ENCODE results near the gene PLEKHG5.

PLEKHG5 gene

GRCh38 chr1:6500544-6501278 is 9.2 kb upstream of the PLEKHG5 start:
- DNase-seq (ENCODE audit: low read depth): no peak
- TF ChIP-seq, protein P1, sequence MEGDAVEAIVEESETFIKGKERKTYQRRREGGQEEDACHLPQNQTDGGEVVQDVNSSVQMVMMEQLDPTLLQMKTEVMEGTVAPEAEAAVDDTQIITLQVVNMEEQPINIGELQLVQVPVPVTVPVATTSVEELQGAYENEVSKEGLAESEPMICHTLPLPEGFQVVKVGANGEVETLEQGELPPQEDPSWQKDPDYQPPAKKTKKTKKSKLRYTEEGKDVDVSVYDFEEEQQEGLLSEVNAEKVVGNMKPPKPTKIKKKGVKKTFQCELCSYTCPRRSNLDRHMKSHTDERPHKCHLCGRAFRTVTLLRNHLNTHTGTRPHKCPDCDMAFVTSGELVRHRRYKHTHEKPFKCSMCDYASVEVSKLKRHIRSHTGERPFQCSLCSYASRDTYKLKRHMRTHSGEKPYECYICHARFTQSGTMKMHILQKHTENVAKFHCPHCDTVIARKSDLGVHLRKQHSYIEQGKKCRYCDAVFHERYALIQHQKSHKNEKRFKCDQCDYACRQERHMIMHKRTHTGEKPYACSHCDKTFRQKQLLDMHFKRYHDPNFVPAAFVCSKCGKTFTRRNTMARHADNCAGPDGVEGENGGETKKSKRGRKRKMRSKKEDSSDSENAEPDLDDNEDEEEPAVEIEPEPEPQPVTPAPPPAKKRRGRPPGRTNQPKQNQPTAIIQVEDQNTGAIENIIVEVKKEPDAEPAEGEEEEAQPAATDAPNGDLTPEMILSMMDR (conservative IDR thresholded peaks at IDR 0.05; ENCODE audit: low read length): no peak
- H3K4me3 ChIP-seq (ENCODE audit: low read length): no peak overlapping the region

DNA sequence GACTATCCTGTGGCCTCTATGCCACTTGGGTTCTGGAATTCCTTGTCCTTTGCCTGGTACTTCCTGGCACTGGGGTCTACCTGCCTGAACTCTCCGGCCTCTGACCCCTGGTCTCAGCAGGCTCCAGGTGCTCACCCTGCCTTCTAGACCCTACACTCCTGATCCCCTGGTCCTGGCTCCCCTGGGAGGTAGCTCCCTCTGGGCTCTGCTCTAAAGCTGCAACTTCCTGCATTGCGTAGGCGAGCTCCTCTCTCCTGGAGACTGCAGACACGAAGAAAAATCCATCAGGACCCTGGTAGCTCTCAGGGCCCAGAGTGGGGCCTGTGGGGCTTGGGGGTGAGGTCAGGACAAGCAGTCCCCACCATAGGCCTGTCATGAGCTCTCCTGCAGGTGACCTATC is 7.8 kb upstream of the PLEKHG5 start:
- no peak overlapping the region for H3K4me3 ChIP-seq (ENCODE audit: low read length)
- DNase-seq (ENCODE audit: low read depth): no peak
- TF ChIP-seq, protein P1 (conservative IDR thresholded peaks at IDR 0.05; ENCODE audit: low read length): no peak

DNA sequence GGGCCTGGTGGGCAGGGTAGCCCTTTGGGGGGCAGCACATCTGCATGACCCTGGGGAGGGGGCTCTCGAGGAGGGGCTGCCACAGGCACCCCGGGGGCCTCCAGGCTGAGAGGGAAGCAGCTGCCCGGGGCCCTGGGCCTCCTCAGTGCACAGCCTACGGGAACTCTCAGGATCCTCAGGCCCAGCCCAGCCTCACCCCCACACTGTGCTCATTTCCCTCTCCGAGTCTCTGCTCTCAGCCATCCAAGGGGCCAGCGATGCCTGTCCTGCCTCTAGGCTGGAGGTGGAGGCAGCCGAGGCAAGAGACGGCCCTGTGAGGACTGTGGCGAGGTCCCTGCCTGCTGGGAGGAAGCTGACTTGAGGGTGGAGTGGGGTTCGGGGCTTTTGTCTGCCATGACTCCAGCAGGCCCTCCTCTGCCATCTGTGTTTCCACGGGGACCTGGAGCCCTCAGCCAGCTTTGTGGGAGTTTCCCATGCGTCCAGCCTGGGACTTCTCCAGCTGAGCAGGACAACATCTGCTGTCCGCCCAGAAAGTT is 7.2 kb upstream of the PLEKHG5 start:
- H3K4me3 ChIP-seq (ENCODE audit: low read length): no peak overlapping the region
- TF ChIP-seq, protein P1 (conservative IDR thresholded peaks at IDR 0.05; ENCODE audit: low read length): no peak
- no peak for DNase-seq (ENCODE audit: low read depth)

DNA sequence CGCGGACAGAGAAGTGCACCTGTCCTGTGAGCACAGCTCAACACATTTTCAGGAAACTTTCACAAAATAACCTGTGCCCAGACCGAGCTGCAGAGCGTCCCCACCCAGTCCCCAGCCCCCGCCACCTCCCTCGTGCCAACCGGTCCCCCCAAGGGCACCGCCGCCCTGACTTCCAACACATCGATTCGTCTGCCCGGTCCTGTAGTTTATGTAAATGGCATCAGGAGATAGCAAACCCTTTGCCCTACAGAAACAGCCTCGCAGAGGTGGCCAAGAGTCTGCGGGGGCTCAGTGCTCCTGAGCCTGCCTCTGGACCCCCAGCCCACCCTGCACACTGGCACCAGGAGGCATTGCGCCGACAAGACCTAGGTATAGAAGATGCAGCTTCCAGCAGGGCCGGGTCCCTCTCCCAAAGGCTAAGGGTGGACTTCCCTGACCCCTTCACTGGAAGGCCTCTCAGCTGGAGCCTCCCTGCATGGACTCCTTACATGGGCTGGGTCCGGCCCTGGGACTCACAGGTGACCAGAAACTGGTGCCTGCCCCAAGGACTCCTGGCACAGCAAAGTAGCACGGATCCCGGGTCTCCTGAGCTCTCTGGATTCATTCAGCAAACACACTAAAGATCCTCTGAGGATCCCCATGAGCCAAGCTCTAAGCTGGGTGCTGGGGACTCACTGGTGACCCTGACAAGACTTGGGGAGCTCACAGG is 6.6 kb upstream of the PLEKHG5 start:
- no peak for DNase-seq (ENCODE audit: low read depth)
- H3K4me3 ChIP-seq (ENCODE audit: low read length): peak overlapping the region; percentile 72
- TF ChIP-seq, protein P1 (conservative IDR thresholded peaks at IDR 0.05; ENCODE audit: low read length): no peak

GRCh38 chr1:6497215-6497866 is 5.9 kb upstream of the PLEKHG5 start:
- DNase-seq (ENCODE audit: low read depth): peak; percentile 29
- H3K4me3 ChIP-seq (ENCODE audit: low read length): peak overlapping the region; percentile 72

DNA sequence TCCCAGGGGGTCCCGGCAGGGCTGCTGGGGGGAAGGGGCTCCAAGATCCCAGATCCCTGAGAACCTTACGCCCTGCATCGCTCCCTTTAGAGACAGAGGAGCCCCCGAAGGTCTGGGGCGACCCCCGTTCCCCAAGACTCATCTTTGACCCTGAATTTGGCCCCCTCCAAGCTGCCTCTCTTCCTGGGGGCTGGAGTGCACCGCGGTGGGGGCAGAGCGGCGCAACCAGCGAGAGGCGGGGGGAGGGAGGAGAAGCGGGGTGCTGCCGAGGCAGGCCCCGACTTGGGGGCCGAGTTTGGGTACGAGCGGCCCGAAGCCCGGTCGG is 5.4 kb upstream of the PLEKHG5 start:
- no peak for DNase-seq (ENCODE audit: low read depth)
- TF ChIP-seq, protein P1 (conservative IDR thresholded peaks at IDR 0.05; ENCODE audit: low read length): no peak
- peak overlapping the region; percentile 65 for H3K4me3 ChIP-seq (ENCODE audit: low read length)

More at GRCh38 chr1:6497215-6497866, 5.9 kb upstream of the PLEKHG5 start:
- TF ChIP-seq, protein P1 (conservative IDR thresholded peaks at IDR 0.05; ENCODE audit: low read length): no peak
